ENCODE measurements around the gene TNFSF8.

- TF ChIP-seq, protein P1, sequence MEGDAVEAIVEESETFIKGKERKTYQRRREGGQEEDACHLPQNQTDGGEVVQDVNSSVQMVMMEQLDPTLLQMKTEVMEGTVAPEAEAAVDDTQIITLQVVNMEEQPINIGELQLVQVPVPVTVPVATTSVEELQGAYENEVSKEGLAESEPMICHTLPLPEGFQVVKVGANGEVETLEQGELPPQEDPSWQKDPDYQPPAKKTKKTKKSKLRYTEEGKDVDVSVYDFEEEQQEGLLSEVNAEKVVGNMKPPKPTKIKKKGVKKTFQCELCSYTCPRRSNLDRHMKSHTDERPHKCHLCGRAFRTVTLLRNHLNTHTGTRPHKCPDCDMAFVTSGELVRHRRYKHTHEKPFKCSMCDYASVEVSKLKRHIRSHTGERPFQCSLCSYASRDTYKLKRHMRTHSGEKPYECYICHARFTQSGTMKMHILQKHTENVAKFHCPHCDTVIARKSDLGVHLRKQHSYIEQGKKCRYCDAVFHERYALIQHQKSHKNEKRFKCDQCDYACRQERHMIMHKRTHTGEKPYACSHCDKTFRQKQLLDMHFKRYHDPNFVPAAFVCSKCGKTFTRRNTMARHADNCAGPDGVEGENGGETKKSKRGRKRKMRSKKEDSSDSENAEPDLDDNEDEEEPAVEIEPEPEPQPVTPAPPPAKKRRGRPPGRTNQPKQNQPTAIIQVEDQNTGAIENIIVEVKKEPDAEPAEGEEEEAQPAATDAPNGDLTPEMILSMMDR (IDR thresholded peaks at IDR 0.05; ENCODE audit: low read depth, low read length): no peak
- TF ChIP-seq EZH2phosphoT487 (IDR thresholded peaks at IDR 0.05; ENCODE audit: low read depth): no peak
Measured at GRCh38 chr9:114929201-114929600, 1.2 kb downstream of the TNFSF8 start.
